GM21515 (cell line): ENCODE data around the gene RFX1.

Source experiments
- ATAC-seq: cut with Tn5 transposase; IDR thresholded peaks from one replicate; pipeline ENCODE4 v1.9.1; 2021; ENCODE audit not compliant: unreplicated experiment

RFX1 gene

GRCh38 chr19:13961826-13962698 lies 44.1 kb downstream of the RFX1 start:
- ATAC-seq = no peak

- ATAC-seq = no peak
These were observed 45.0 kb downstream of the RFX1 start for GRCh38 chr19:13960863-13961784.

GRCh38 chr19:13959962-13960862 lies 45.9 kb downstream of the RFX1 start:
- no peak for ATAC-seq

- ATAC-seq = no peak
These were observed 46.8 kb downstream of the RFX1 start for GRCh38 chr19:13959141-13959961.

- no peak for ATAC-seq
These were observed 48.1 kb downstream of the RFX1 start for GRCh38 chr19:13958043-13958442.

GRCh38 chr19:13957051-13957450 lies 49.1 kb downstream of the RFX1 start:
- no peak for ATAC-seq

GRCh38 chr19:13956365-13956744 lies 49.8 kb downstream of the RFX1 start:
- no peak for ATAC-seq

GRCh38 chr19:13955662-13956364 lies 50.3 kb downstream of the RFX1 start:
- ATAC-seq = no peak

- no peak for ATAC-seq
These were observed 51.9 kb downstream of the RFX1 start for GRCh38 chr19:13954185-13954584.

- ATAC-seq = no peak
These were observed 53.1 kb downstream of the RFX1 start for GRCh38 chr19:13952931-13953531.

GRCh38 chr19:13952154-13952930 lies 53.8 kb downstream of the RFX1 start, which contains the start of gene DCAF15:
Gene DCAF15 (plus strand): TSS chr19:13952509. CDS start chr19:13952513, 4 bp downstream.
- ATAC-seq = peak; percentile 96

- ATAC-seq = peak; percentile 3
These were observed 54.3 kb downstream of the RFX1 start for GRCh38 chr19:13951799-13952153.

GRCh38 chr19:13951043-13951442 lies 55.1 kb downstream of the RFX1 start:
- no peak for ATAC-seq

- no peak for ATAC-seq
These were observed 59.7 kb downstream of the RFX1 start for GRCh38 chr19:13946414-13946813.

GRCh38 chr19:13942023-13942684 lies 64.0 kb downstream of the RFX1 start:
- no peak for ATAC-seq

- ATAC-seq = no peak
These were observed 67.6 kb downstream of the RFX1 start, which contains the start of gene PODNL1 for GRCh38 chr19:13938301-13939064. Gene PODNL1 (minus strand): TSS chr19:13938417. CDS start chr19:13938181, 236 bp downstream.
